CD4-positive, alpha-beta T cell treated with Interleukin-17A for 1 hour (primary cell): ENCODE results near the gene PIP4K2C.
"Not testable (repeated sequence)": the region's sequence is repeated elsewhere in the genome, so short reads cannot be mapped to it uniquely, and the experiment has no call there.

ENCODE experiments used
- DNase-seq: peaks from one replicate; pipeline ENCODE4 v3.0.0-alpha.2; 2020

The PIP4K2C gene

DNA sequence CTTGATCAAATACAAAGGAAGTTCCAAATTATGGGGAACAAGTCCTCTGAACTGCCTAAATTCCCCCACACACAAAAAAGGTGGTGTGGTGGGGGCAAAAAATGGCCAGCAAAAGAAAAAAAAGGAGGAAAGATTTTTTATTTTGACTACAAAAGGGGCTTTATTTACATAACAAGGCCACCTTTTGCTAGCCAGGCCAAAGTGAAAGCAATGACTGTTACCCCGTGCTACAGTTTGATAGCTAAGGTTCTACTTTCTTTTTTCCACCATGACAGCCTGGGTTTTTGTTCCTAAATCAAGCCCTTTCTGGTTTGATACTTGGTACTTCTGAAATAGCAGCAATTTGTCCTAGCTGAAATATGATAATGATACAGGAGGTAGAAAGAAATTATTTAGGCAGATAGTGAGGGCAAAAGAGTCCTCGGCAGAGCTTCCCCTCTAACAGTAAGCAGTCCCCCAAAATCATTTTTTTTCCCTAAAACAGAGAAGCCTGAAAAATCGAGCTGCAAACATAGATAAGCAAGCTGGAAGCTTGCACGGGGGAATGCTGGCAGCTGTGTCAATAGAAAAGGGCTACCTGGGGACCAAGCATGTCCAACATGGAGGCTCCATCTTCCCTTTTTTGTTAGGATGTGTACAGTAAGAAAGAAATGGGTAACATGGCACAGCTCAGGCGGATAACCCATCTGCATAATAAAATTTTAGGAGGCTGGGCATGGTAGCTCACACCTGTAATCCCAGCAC lies 50.9 kb downstream of the PIP4K2C start:
- no peak for DNase-seq

DNA sequence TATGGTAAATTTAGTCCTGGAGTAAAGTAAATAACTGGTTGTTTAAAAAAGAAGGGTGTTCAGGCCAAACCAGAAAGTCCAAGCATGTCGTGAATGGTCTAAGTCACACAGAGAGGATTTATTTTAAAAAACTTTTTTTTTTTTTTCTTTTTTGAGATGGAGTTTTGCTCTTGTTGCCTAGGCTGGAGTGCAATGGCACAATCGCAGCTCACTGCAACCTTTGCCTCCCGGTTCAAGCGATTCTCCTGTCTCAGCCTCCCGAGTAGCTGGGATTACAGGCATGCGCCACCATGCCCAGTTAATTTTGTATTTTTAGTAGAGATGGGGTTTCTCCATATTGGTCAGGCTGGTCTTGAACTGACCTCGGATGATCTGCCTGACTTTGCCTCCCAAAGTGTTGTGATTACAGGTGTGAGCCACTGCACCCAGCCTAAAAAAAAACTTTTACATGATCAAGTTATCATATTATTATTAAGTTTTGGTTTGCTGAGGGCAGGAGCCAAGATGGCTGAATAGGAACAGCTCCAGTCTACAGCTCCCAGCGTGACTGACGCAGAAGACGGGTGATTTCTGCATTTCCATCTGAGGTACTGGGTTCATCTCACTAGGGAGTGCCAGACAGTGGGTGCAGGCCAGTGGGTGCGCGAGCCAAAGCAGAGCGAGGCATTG lies 55.1 kb downstream of the PIP4K2C start:
- not testable (repeated sequence) for DNase-seq

DNA sequence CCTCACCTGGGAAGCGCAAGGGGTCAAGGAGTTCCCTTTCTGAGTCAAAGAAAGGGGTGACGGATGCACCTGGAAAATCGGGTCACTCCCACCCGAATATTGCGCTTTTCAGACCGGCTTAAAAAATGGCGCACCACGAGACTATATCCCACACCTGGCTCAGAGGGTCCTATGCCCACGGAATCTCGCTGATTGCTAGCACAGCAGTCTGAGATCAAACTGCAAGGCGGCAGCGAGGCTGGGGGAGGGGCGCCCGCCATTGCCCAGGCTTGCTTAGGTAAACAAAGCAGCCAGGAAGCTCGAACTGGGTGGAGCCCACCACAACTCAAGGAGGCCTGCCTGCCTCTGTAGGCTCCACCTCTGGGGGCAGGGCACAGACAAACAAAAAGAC lies 55.7 kb downstream of the PIP4K2C start:
- not testable (repeated sequence) for DNase-seq
